Aorta (tissue), 5 donors: ENCODE measurements around the gene SAMD3. TPM values are rescaled to one million over a fixed set of nuclear protein-coding genes. Genes with fewer than 3 reads are reported as not detected.
"Not testable (repeated sequence)": the region's sequence is repeated elsewhere in the genome, so short reads cannot be mapped to it uniquely, and the experiment has no call there.

Experiments
- ATAC-seq: fragments of 200-7000 bp; cut with Tn5 transposase; one replicate; pipeline ENCODE4 v1.9.1; 2022; ENCODE audit warnings: moderate library complexity; ENCODE audit not compliant: low FRiP score
- DNase-seq, 2 donors: peaks; one replicate each; pipeline ENCODE4 v3.0.0-alpha.2; 2020
- H3K27ac ChIP-seq, 2 donors: one replicate each; pipeline ENCODE4 v1.5.1; 2013; ENCODE audit warnings: low read length in 2 of 2, mild to moderate bottlenecking in 2 of 2, moderate library complexity in 2 of 2, control low read depth in 1 of 2, inconsistent platforms in 1 of 2, low read depth in 1 of 2
- H3K27me3 ChIP-seq, 2 donors: one replicate each; pipeline ENCODE4 v1.6.1; 2013; ENCODE audit warnings: control low read depth in 1 of 2, low read length in 1 of 2, mild to moderate bottlenecking in 1 of 2, moderate library complexity in 1 of 2; ENCODE audit not compliant: insufficient read depth in 2 of 2, control insufficient read depth in 1 of 2
- H3K36me3 ChIP-seq, 2 donors: one replicate each; pipeline ENCODE4 v1.6.1; 2013; ENCODE audit warnings: control low read depth in 1 of 2, low read length in 1 of 2, mild to moderate bottlenecking in 1 of 2; ENCODE audit not compliant: insufficient read depth in 2 of 2, control insufficient read depth in 1 of 2
- H3K4me1 ChIP-seq, 2 donors: one replicate each; pipeline ENCODE4 v1.6.1; 2013; ENCODE audit warnings: low read length in 2 of 2, control low read depth in 1 of 2, mild to moderate bottlenecking in 1 of 2, moderate library complexity in 1 of 2; ENCODE audit not compliant: insufficient read depth in 2 of 2, control insufficient read depth in 1 of 2
- H3K4me3 ChIP-seq, 2 donors: one replicate each; pipeline ENCODE4 v1.5.1; 2013; ENCODE audit warnings: low read length in 2 of 2, control low read depth in 1 of 2, mild to moderate bottlenecking in 1 of 2
- H3K9me3 ChIP-seq: one replicate; pipeline ENCODE4 v1.6.1; 2013; ENCODE audit warnings: mild to moderate bottlenecking, low read length; ENCODE audit not compliant: control insufficient read depth
- WGBS, 2 donors: extraction: QIAGEN DNeasy Blood & Tissue Kit; methylation state at CpG; one replicate each; pipeline ENCODE4 v1.1.7; 2013; 5-methylcytosine and 5-hydroxymethylcytosine counted together
- intact Hi-C, 2 donors: fragments of 100-400 bp; cut with DNase I; formaldehyde crosslinking; loops; one replicate each; pipeline versions ENCODE4 v1.14.2 to v1.15.0; 2022
- long read RNA-seq, 2 donors: library from polyadenylated mRNA; unstranded; transcript quantifications; one replicate each; pipeline ENCODE4 v2.0.0, GENCODE V29; 2020 to 2021
- polyA plus RNA-seq, 2 donors: library from polyadenylated mRNA; stranded (reverse); fragments of 200-250 nt; gene quantifications; one replicate each; pipeline ENCODE4 v1.2.3, GENCODE V29; 2013
- total RNA-seq, 2 donors: library from RNA; stranded (reverse); fragmentation: NEBNext Ultra II Directional; extraction: Animal tissue kit (Norgen Biotek cat#: 25700); gene quantifications; one replicate each; pipeline ENCODE4 v1.2.1, GENCODE V29; 2021
- donor health status: healthy with polysubstance abuse.
- donor health status: Bipolar disorder and iron deficiency.
- donor health status: DM: no; HTN: no; CAD: no.
- donor health status: DM: no; HTN: no; CAD: no.
- donor health status: DM: yes; HTN: yes; CAD: no.

SAMD3 gene, protein sequence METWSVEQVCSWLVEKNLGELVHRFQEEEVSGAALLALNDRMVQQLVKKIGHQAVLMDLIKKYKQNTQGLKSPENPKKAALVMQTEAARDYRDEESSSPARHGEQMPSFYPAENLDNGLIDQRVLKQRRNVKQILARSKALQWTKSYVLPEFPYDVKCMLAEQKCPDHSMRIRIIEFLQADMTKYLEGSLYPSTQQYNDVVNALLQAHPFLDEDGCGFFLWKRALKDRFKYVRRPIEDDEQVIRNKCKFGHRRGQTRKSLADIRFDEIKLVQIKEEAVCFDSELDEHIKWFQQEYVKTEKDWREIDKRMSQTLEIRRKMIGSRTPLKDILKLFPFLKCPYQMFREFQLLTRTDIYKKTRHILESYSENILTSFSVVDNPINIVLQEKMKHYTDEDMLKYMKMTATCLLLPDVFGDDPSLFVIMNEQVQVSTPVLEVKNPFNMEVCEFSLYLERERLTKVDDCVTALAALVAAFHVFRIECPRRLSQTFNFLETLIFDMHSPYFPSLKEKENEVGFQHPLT
- total RNA-seq (1 to 10 TPM; 1.2 to 2.7 TPM), polyA plus RNA-seq (not detected)
- long read RNA-seq, donor 1, result 0 reads
- long read RNA-seq, donor 2, partial matches to known transcripts, result 0 of 4 reads
- long read RNA-seq, donor 2, other reads (novel, unspliced or antisense), result 4 of 4 reads

GRCh38 chr6:130222775-130223174, at the start of gene SAMD3:
SAMD3 (minus strand) TSS chr6:130222951; CDS start chr6:130215273, 7,678 bp downstream.
- Histone ChIP-seq H3K4me1 (no peaks in the 10 kb centered on the region), H3K36me3 (no peaks in the 10 kb centered on the region), H3K4me3 (no peak within 1 kb of the TSS), H3K27me3 (no peaks in the 10 kb centered on the region), H3K27ac (no peak within 1 kb of the TSS), H3K9me3 (no peaks in the 10 kb centered on the region)
- WGBS, 2 donors, result 70 to 75% methylated on average over 2 of the region's 2 CpGs
- DNase-seq, result no peak
- intact Hi-C loops, result no loop called here
- ATAC-seq, result no peak

GRCh38 chr6:130269969-130270635, 47.4 kb upstream of the SAMD3 start:
- H3K27ac ChIP-seq, result no peak overlapping the region
- peaks cover 5% of the 10 kb centered on the region for H3K9me3 ChIP-seq
- intact Hi-C loops, result no loop called here
- ATAC-seq (no peak), DNase-seq (no peak)
- no peaks in the 10 kb centered on the region for H3K4me1 ChIP-seq
- H3K4me3 ChIP-seq, result no peak overlapping the region
- 90 to 92% methylated on average over 3 of the region's 3 CpGs for WGBS, 2 donors
- no peaks in the 10 kb centered on the region for H3K36me3 ChIP-seq
- H3K27me3 ChIP-seq, result no peaks in the 10 kb centered on the region

- H3K27me3 ChIP-seq, H3K27ac ChIP-seq, DNase-seq, H3K4me1 ChIP-seq, H3K9me3 ChIP-seq, H3K4me3 ChIP-seq, H3K36me3 ChIP-seq, intact Hi-C loops, ATAC-seq: not testable (repeated sequence)
- 75 to 83% methylated on average over 2 of the region's 2 CpGs for WGBS, 2 donors
Measured at GRCh38 chr6:130265553-130265952, 42.8 kb upstream of the SAMD3 start.

DNA sequence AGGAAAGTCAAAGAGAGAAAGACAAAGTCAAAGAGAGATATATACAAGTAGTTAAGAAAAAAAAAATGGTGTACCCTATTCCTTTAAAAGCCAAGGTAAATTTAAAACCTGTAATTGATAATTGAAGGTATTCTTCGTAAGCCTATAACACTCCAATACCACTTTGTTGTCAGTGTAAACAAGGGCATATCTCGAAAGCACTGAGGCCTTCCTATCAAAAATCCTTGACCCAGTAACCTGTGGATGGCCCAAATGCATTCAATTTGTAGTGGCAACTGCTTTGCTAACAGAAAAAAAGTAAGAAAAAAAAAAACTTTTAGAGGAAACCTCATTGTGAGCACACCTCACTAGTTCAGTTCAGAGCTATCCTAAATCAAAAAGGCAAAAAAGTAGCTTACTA, 39.3 kb upstream of the SAMD3 start:
- no peak for DNase-seq
- Histone ChIP-seq H3K9me3 (peaks cover 1% of the 10 kb centered on the region), H3K36me3 (no peaks in the 10 kb centered on the region), H3K27me3 (no peaks in the 10 kb centered on the region), H3K4me3 (no peak overlapping the region), H3K4me1 (no peaks in the 10 kb centered on the region), H3K27ac (no peak overlapping the region)
- intact Hi-C loops, result no loop called here
- WGBS, 2 donors, result 79 to 84% methylated on average over 2 of the region's 2 CpGs
- no peak for ATAC-seq

DNA sequence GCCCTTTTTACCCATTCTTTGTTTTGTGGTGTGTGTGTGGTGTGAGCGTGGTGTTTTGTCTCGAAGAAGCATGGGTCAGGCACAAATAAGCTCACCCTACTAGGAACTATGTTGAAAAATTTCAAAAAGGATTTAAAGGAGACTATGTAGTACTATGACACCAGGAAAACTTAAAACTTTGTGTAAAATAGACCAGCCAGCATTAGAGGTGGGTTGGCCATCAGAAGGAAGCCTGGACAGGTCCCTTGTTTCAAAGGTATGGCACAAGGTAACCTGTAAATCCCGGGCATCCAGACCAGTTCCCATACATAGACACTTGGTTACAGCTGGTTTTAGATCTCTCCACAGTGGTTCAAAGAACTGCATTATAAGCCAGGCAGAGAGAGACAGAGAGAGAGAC, 38.8 kb upstream of the SAMD3 start:
- WGBS, 2 donors, result 75 to 85% methylated on average over 3 of the region's 3 CpGs

DNA sequence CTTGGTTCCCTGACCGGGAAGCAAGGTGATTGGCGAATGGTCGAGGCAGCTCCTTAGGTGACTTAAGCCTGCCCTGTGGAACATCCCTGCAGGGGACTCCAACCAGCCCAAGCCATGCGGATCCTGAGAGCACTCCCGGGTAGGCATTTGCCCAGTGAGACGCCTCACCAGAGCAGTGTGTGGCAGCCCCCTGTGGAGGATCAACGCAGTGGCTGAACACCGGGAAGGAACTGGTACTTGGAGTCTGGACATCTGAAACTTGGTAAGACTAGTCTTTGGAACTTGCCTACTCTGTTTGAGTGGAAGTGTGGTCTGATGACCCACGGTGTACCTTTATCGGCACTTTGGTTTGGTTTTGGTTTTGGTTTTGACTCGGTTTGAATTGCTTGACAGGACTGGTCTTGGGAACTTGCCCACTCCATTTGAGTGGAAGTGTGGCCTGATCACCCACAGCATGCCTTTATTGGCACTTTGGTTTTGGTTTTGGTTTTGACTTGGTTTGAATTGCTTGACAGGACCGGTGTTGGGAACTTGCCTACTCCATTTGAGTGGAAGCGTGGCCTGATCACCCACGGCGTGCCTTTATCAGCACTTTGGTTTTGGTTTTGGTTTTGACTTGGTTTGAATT, 38.0 kb upstream of the SAMD3 start:
- intact Hi-C loops, result not testable (repeated sequence)

More for the DNA sequence above, 38.8 kb upstream of the SAMD3 start:
- H3K4me3 ChIP-seq, H3K27ac ChIP-seq, intact Hi-C loops, DNase-seq, H3K36me3 ChIP-seq, H3K9me3 ChIP-seq, H3K27me3 ChIP-seq, H3K4me1 ChIP-seq, ATAC-seq: not testable (repeated sequence)

DNA sequence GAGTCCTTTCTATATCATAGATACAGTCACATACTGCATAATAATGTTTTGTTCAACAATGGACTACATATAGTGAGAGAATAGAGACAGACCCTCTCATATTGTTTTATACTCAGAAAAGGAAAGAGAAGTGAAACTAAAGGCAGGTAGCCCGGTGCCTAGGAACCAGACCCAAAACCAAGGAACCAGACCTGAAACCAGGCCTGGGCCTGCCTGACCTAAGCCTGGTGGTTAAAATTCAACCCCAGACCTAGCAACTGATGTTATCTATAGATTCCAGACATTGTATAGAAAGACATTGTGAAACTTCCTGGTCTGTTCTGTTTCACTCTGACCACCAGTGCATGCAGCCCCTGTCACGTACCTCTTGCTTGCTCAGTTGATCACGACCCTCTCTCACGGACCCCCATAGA, 37.3 kb upstream of the SAMD3 start:
- H3K4me1 ChIP-seq, ATAC-seq, H3K27ac ChIP-seq, H3K36me3 ChIP-seq, intact Hi-C loops, H3K4me3 ChIP-seq, H3K9me3 ChIP-seq, DNase-seq, H3K27me3 ChIP-seq: not testable (repeated sequence)
- WGBS, 2 donors, result 68 to 82% methylated on average over 4 of the region's 4 CpGs

More for the DNA sequence above, 38.0 kb upstream of the SAMD3 start:
- 81 to 92% methylated on average over 15 of the region's 15 CpGs for WGBS, 2 donors
- H3K4me3 ChIP-seq, H3K9me3 ChIP-seq, H3K4me1 ChIP-seq, ATAC-seq, DNase-seq, H3K36me3 ChIP-seq, H3K27me3 ChIP-seq, H3K27ac ChIP-seq: not testable (repeated sequence)

DNA sequence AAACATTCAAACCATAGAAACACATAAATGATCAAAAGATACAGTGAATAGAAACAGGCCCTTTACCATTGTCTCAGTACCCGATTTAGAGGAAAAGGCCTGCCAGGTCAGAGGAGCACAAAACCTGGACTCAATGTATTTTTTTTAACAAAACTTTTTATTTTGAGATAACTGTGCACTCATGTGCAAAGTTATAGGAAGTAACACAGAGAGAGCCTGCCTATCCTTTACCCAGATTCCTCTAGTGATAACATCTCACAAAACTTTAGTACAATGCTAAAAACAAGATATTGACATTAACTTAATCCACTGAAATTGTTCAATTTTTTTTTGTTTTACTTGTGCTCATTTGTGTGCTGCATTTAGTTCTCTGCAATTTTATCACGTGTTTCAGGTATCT, 36.8 kb upstream of the SAMD3 start:
- WGBS, 2 donors, result 69 to 74% methylated on average over 2 of the region's 2 CpGs

More for the DNA sequence above, 36.8 kb upstream of the SAMD3 start:
- DNase-seq, result no peak
- intact Hi-C loops, result no loop called here
- no peaks in the 10 kb centered on the region for H3K36me3 ChIP-seq
- H3K4me1 ChIP-seq, result no peaks in the 10 kb centered on the region
- no peaks in the 10 kb centered on the region for H3K9me3 ChIP-seq
- ATAC-seq, result no peak
- H3K4me3 ChIP-seq, result no peak overlapping the region
- H3K27me3 ChIP-seq, result no peaks in the 10 kb centered on the region
- H3K27ac ChIP-seq, result no peak overlapping the region
